Measurements from ENCODE around the gene CD109.

GRCh38 chr6:73655341-73655917 lies 40.6 kb upstream of the CD109 start:
- TF ChIP-seq CTCF (IDR thresholded peaks at IDR 0.05; ENCODE audit: poor library complexity) (no peak), EZH2 (IDR thresholded peaks at IDR 0.05; ENCODE audit: borderline replicate concordance) (no peak), EZH2phosphoT487 (IDR thresholded peaks at IDR 0.05; ENCODE audit: low read depth, severe bottlenecking, unreplicated experiment) (no peak)

Data from hepatocyte (in vitro differentiated cells).